ENCODE measurements around the gene SPDYE17.
"Not testable (repeated sequence)": the region's sequence is repeated elsewhere in the genome, so short reads cannot be mapped to it uniquely, and the experiment has no call there.

SPDYE17 gene

DNA sequence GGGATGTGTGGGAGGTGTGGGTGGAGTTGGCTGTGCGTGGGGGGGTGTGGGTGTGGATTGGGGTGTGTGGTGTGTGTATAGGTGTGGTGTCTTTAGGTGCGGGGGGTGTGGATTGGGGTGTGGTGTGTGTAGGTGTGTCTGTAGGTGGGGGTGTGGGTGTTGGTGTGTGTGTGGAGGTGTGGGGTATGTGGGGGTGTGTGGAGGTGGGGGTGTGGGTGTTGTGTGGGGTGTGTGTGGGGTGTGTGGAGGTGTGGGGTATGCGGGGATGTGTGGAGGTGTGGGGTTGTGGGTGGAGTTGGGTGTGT lies 33.9 kb downstream of the SPDYE17 start:
- Histone ChIP-seq H2AFZ (ENCODE audit: low read length) (no peak overlapping the region), H3F3A (ENCODE audit: insufficient read depth, low read length) (no peaks in the 10 kb centered on the region), H3K4me3 (ENCODE audit: low read length) (no peak overlapping the region), H3K27me3 (replicated peaks; ENCODE audit: insufficient read depth, low read length) (no peaks in the 10 kb centered on the region), H3K9me2 (replicated peaks; ENCODE audit: insufficient read depth, low read length) (no peaks in the 10 kb centered on the region), H3K9me3 (replicated peaks; ENCODE audit: insufficient read depth, low read length) (no peaks in the 10 kb centered on the region), H3K4me2 (ENCODE audit: low read depth, low read length) (no peak overlapping the region), H3K27ac (ENCODE audit: low read length) (no peak overlapping the region), H4K20me1 (ENCODE audit: insufficient read depth, low read length) (no peaks in the 10 kb centered on the region), H3K4me1 (ENCODE audit: low read length) (no peaks in the 10 kb centered on the region), H3K9ac (ENCODE audit: low read length) (no peak overlapping the region), H3K36me3 (replicated peaks; ENCODE audit: insufficient read depth, low read length) (no peaks in the 10 kb centered on the region), H3K79me2 (ENCODE audit: low read length) (no peaks in the 10 kb centered on the region)
- no peak for DNase-seq
- TF ChIP-seq, protein P1, sequence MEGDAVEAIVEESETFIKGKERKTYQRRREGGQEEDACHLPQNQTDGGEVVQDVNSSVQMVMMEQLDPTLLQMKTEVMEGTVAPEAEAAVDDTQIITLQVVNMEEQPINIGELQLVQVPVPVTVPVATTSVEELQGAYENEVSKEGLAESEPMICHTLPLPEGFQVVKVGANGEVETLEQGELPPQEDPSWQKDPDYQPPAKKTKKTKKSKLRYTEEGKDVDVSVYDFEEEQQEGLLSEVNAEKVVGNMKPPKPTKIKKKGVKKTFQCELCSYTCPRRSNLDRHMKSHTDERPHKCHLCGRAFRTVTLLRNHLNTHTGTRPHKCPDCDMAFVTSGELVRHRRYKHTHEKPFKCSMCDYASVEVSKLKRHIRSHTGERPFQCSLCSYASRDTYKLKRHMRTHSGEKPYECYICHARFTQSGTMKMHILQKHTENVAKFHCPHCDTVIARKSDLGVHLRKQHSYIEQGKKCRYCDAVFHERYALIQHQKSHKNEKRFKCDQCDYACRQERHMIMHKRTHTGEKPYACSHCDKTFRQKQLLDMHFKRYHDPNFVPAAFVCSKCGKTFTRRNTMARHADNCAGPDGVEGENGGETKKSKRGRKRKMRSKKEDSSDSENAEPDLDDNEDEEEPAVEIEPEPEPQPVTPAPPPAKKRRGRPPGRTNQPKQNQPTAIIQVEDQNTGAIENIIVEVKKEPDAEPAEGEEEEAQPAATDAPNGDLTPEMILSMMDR (IDR thresholded peaks at IDR 0.05; ENCODE audit: low read length): no peak
- TF ChIP-seq EZH2phosphoT487 (IDR thresholded peaks at IDR 0.05; ENCODE audit: low read length) (no peak), EZH2 (optimal IDR thresholded peaks at IDR 0.05; ENCODE audit: low read depth, low read length) (no peak)

DNA sequence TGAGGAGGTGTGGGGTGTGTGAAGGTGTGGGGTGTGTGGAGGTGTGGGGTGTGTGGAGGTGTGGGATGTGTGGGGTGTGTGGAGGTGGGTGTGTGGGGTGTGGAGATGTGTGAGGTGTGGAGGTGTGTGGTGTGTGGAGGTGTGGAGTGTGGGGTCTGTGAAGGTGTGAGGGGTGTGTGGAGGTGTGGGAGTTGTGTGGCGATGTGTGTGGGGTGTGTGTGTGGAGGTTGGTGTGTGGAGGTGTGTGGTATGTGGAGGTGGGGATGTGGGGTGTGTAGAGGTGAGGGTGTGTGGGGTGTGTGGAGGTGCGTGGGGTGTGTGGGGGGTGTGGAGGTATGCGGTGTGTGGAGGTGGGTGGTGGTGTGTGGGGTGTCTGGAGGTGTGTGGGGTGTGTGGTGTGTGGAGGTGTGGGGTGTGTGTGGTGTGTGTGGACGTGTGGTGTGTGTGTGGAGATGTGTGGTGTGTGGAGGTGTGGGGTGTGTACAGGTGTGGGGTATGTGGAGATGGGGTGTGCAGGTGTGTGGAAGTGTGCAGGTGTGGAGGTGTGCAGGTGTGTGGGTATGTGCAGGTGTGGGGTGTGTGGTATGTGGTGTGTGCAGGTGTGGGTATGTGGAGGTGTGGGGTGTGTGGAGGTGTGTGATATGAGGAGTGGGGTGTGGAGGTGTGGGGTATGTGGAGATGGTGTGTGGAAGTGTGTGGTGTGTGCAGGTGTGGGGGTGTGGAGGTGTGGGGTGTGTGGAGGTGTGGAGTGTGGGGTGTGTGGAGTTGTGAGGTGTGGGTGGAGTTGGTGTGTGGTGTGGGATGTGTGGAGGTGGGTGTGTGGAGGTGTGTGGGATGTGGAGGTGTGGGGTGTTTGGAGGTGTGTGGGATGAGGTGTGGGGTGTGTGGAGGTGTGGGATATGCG lies 34.5 kb downstream of the SPDYE17 start:
- H3K27ac ChIP-seq (ENCODE audit: low read length): no peak overlapping the region
- H4K20me1 ChIP-seq (ENCODE audit: insufficient read depth, low read length): no peaks in the 10 kb centered on the region
- H3F3A ChIP-seq (ENCODE audit: insufficient read depth, low read length): no peaks in the 10 kb centered on the region
- H3K4me1 ChIP-seq (ENCODE audit: low read length): no peaks in the 10 kb centered on the region
- no peak overlapping the region for H3K9ac ChIP-seq (ENCODE audit: low read length)
- H3K4me2 ChIP-seq (ENCODE audit: low read depth, low read length): no peak overlapping the region
- no peak overlapping the region for H3K4me3 ChIP-seq (ENCODE audit: low read length)
- H3K9me3 ChIP-seq (replicated peaks; ENCODE audit: insufficient read depth, low read length): no peaks in the 10 kb centered on the region
- no peaks in the 10 kb centered on the region for H3K27me3 ChIP-seq (replicated peaks; ENCODE audit: insufficient read depth, low read length)
- no peak for DNase-seq
- no peak overlapping the region for H2AFZ ChIP-seq (ENCODE audit: low read length)
- no peaks in the 10 kb centered on the region for H3K79me2 ChIP-seq (ENCODE audit: low read length)
- no peaks in the 10 kb centered on the region for H3K36me3 ChIP-seq (replicated peaks; ENCODE audit: insufficient read depth, low read length)
- TF ChIP-seq, protein P1 (IDR thresholded peaks at IDR 0.05; ENCODE audit: low read length): no peak
- H3K9me2 ChIP-seq (replicated peaks; ENCODE audit: insufficient read depth, low read length): no peaks in the 10 kb centered on the region

DNA sequence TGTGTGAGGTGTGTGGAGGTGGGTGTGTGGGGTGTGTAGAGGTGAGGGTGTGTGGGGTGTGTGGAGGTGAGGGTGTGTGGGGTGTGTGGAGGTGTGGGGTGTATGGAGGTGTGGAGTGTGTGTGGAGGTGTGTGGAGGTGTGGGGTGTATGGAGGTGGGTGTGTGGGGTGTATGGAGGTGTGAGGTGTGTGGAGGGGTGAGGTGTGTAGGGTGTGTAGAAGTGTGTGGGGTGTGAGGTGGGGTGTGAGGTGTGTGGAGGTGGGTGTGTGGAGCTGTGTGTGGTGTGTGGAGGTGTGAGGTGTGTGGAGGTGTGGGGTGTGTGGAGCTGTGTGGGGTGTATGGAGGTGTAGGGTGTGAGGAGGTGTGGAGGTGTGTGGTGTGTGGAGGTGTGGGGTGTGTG lies 35.2 kb downstream of the SPDYE17 start:
- H3K36me3 ChIP-seq (replicated peaks; ENCODE audit: insufficient read depth, low read length); H3K9me3 ChIP-seq (replicated peaks; ENCODE audit: insufficient read depth, low read length); H3K4me2 ChIP-seq (ENCODE audit: low read depth, low read length); DNase-seq; H3F3A ChIP-seq (ENCODE audit: insufficient read depth, low read length); H3K4me1 ChIP-seq (ENCODE audit: low read length); H2AFZ ChIP-seq (ENCODE audit: low read length); H3K79me2 ChIP-seq (ENCODE audit: low read length); H3K9me2 ChIP-seq (replicated peaks; ENCODE audit: insufficient read depth, low read length); H4K20me1 ChIP-seq (ENCODE audit: insufficient read depth, low read length); H3K9ac ChIP-seq (ENCODE audit: low read length); H3K27ac ChIP-seq (ENCODE audit: low read length); H3K4me3 ChIP-seq (ENCODE audit: low read length); H3K27me3 ChIP-seq (replicated peaks; ENCODE audit: insufficient read depth, low read length): not testable (repeated sequence)

- H3K4me3 ChIP-seq (ENCODE audit: low read length); DNase-seq; H3K79me2 ChIP-seq (ENCODE audit: low read length); H3K27me3 ChIP-seq (replicated peaks; ENCODE audit: insufficient read depth, low read length); H2AFZ ChIP-seq (ENCODE audit: low read length); H3K4me2 ChIP-seq (ENCODE audit: low read depth, low read length); H3K4me1 ChIP-seq (ENCODE audit: low read length); H3K9me2 ChIP-seq (replicated peaks; ENCODE audit: insufficient read depth, low read length); H3K27ac ChIP-seq (ENCODE audit: low read length); H4K20me1 ChIP-seq (ENCODE audit: insufficient read depth, low read length); H3F3A ChIP-seq (ENCODE audit: insufficient read depth, low read length); H3K9me3 ChIP-seq (replicated peaks; ENCODE audit: insufficient read depth, low read length); H3K36me3 ChIP-seq (replicated peaks; ENCODE audit: insufficient read depth, low read length); H3K9ac ChIP-seq (ENCODE audit: low read length): not testable (repeated sequence)
Observed at GRCh38 chr7:76994286-76994685, 37.9 kb downstream of the SPDYE17 start.

DNA sequence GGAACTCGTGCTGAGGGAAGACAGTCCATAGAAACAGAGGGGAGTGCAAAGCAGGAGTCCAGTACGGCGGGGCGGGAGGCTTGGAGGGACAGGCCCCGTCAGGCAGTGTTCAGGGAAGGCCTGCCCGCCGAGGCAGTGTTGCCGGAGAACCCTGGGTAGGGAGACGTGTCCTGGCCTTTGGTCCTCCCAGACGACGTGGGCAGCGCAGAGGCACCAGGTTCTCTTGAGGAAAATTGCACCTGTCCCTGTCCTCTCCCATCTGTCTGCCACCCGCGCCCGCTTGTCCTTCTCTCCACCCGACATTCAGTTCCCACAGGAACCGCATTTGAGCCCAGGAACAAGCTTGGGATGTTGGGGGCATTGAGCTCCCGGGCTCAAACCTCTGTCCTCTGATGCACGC lies 38.3 kb downstream of the SPDYE17 start:
- H3K36me3 ChIP-seq (replicated peaks; ENCODE audit: insufficient read depth, low read length); H2AFZ ChIP-seq (ENCODE audit: low read length); H3K4me2 ChIP-seq (ENCODE audit: low read depth, low read length); H3F3A ChIP-seq (ENCODE audit: insufficient read depth, low read length); H3K4me3 ChIP-seq (ENCODE audit: low read length); DNase-seq; H4K20me1 ChIP-seq (ENCODE audit: insufficient read depth, low read length); H3K9me2 ChIP-seq (replicated peaks; ENCODE audit: insufficient read depth, low read length); H3K27me3 ChIP-seq (replicated peaks; ENCODE audit: insufficient read depth, low read length); H3K4me1 ChIP-seq (ENCODE audit: low read length); H3K27ac ChIP-seq (ENCODE audit: low read length); H3K9me3 ChIP-seq (replicated peaks; ENCODE audit: insufficient read depth, low read length); H3K79me2 ChIP-seq (ENCODE audit: low read length); H3K9ac ChIP-seq (ENCODE audit: low read length): not testable (repeated sequence)

DNA sequence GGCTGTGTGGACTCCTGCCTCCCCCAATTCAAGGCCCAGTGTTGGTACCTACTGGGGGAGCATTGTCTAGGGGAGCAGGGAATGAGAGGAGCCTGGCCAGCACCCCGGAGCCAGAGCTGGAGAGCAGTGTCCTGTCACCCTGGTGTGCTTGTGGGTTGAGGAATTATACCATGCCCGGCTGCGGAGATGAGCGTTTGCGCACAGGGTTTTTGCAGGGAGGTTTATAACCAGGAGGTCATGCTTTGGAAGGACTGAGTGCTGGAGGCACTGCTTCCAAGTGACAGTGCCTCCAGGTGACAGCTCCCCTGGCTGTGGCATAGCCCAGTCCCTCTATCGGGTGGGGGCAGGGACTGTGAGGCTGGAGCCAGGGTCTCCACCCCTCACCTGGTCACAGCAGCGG lies 39.3 kb downstream of the SPDYE17 start:
- not testable (repeated sequence) for H3K9me3 ChIP-seq (replicated peaks; ENCODE audit: insufficient read depth, low read length); DNase-seq; H3K9me2 ChIP-seq (replicated peaks; ENCODE audit: insufficient read depth, low read length); H4K20me1 ChIP-seq (ENCODE audit: insufficient read depth, low read length); H3K27me3 ChIP-seq (replicated peaks; ENCODE audit: insufficient read depth, low read length); H3K79me2 ChIP-seq (ENCODE audit: low read length); H3K4me3 ChIP-seq (ENCODE audit: low read length); H3K27ac ChIP-seq (ENCODE audit: low read length); H3K9ac ChIP-seq (ENCODE audit: low read length); H2AFZ ChIP-seq (ENCODE audit: low read length); H3K36me3 ChIP-seq (replicated peaks; ENCODE audit: insufficient read depth, low read length); H3K4me1 ChIP-seq (ENCODE audit: low read length); H3F3A ChIP-seq (ENCODE audit: insufficient read depth, low read length); H3K4me2 ChIP-seq (ENCODE audit: low read depth, low read length)
